NCI-H345 treated with DMSO at 0.1 percent for 48 hours (cell line): ENCODE measurements around the gene BNIPL.

Experiments
- DNase-seq: peaks from one replicate; lab custom pipeline; 2025; ENCODE audit not compliant: unreplicated experiment; lab: John Stamatoyannopoulos, UW

The BNIPL gene

GRCh38 chr1:151056149-151056548 is 19.8 kb downstream of the BNIPL start:
- no peak for DNase-seq

- peak; percentile 67 for DNase-seq
Measured at GRCh38 chr1:151058692-151059091, 22.3 kb downstream of the BNIPL start.

- DNase-seq, result peak; percentile 94
Measured at GRCh38 chr1:151059109-151060006, 23.0 kb downstream of the BNIPL start, which contains the start of gene CDC42SE1. Gene CDC42SE1, minus strand, starts transcription at chr1:151059622. Its CDS starts 3,892 bp downstream, at chr1:151055730.

- DNase-seq, result peak; percentile 95
Measured at GRCh38 chr1:151060007-151060656, 23.7 kb downstream of the BNIPL start, which contains the start of gene MLLT11. Gene MLLT11, plus strand, starts transcription at chr1:151060397. Its CDS starts 6,828 bp downstream, at chr1:151067225.

GRCh38 chr1:151060657-151061421 is 24.5 kb downstream of the BNIPL start:
- peak; percentile 58 for DNase-seq

- DNase-seq, result no peak
Measured at GRCh38 chr1:151061704-151062103, 25.3 kb downstream of the BNIPL start.

- no peak for DNase-seq
Measured at GRCh38 chr1:151062741-151063371, 26.5 kb downstream of the BNIPL start.

GRCh38 chr1:151065089-151065645 is 28.8 kb downstream of the BNIPL start:
- no peak for DNase-seq

GRCh38 chr1:151067185-151067584 is 30.8 kb downstream of the BNIPL start:
- DNase-seq, result no peak

- peak; percentile 99 for DNase-seq
Measured at GRCh38 chr1:151069103-151069486, 32.7 kb downstream of the BNIPL start.

- peak; percentile 99 for DNase-seq
Measured at GRCh38 chr1:151070474-151071276, 34.3 kb downstream of the BNIPL start, which contains the start of gene GABPB2. Gene GABPB2, plus strand, starts transcription at chr1:151070761. Its CDS starts 17,429 bp downstream, at chr1:151088190.

- no peak for DNase-seq
Measured at GRCh38 chr1:151072224-151072623, 35.8 kb downstream of the BNIPL start.

- no peak for DNase-seq
Measured at GRCh38 chr1:151085953-151086559, 49.7 kb downstream of the BNIPL start.
